ENCODE measurements around the gene ASB7.

The ASB7 gene

DNA sequence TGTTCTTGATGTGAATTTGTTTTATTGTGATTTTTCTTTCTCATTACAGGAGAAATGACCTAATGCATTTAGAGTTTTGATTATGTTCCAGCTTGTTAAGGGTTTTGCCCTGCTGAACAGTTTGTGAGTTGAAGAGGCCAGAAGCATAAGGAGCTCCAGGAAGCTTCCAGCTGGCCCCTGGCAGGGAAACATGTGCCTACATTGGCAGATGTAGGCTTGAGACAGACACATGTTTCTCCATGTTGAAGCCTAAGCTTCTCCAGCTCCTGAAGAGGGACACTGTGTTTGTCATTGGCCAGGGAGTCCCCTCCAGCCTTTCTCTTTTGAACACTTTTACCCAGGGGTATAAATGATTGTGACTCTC is 88.4 kb downstream of the ASB7 start:
- TF ChIP-seq POLR2AphosphoS5 (IDR thresholded peaks at IDR 0.05; ENCODE audit: low read depth, low read length) (no peak), SIN3A (IDR thresholded peaks at IDR 0.05; ENCODE audit: borderline replicate concordance, insufficient read depth, low read length) (no peak), TAF1 (IDR thresholded peaks at IDR 0.05; ENCODE audit: borderline replicate concordance, insufficient read depth, low read length) (no peak)
- TF ChIP-seq, protein P1, sequence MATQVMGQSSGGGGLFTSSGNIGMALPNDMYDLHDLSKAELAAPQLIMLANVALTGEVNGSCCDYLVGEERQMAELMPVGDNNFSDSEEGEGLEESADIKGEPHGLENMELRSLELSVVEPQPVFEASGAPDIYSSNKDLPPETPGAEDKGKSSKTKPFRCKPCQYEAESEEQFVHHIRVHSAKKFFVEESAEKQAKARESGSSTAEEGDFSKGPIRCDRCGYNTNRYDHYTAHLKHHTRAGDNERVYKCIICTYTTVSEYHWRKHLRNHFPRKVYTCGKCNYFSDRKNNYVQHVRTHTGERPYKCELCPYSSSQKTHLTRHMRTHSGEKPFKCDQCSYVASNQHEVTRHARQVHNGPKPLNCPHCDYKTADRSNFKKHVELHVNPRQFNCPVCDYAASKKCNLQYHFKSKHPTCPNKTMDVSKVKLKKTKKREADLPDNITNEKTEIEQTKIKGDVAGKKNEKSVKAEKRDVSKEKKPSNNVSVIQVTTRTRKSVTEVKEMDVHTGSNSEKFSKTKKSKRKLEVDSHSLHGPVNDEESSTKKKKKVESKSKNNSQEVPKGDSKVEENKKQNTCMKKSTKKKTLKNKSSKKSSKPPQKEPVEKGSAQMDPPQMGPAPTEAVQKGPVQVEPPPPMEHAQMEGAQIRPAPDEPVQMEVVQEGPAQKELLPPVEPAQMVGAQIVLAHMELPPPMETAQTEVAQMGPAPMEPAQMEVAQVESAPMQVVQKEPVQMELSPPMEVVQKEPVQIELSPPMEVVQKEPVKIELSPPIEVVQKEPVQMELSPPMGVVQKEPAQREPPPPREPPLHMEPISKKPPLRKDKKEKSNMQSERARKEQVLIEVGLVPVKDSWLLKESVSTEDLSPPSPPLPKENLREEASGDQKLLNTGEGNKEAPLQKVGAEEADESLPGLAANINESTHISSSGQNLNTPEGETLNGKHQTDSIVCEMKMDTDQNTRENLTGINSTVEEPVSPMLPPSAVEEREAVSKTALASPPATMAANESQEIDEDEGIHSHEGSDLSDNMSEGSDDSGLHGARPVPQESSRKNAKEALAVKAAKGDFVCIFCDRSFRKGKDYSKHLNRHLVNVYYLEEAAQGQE (IDR thresholded peaks at IDR 0.05; ENCODE audit: insufficient read depth in 1 of 2, low read depth in 2 of 2, low read length in 2 of 2), result no peak

DNA sequence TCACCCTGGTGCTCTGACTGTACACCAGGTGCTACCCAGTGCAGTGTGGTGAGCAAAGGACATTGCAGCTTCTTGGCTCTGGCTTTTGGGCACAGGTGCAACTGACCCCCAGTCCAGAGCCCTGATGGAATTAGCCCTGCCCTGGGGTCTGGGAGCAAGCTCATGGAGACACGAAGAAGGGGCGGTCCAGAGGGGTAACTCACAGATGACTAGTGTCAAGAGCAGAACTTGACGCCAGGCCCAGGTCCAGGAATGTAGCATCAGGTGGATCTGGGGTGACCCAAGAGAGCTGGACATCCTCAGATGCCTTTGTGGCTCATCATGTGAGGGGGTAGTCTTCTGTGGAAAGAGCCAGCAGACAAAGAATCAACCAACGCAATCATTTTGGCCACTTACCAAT is 88.9 kb downstream of the ASB7 start:
- TF ChIP-seq, protein P1 (IDR thresholded peaks at IDR 0.05; ENCODE audit: insufficient read depth in 1 of 2, low read depth in 2 of 2, low read length in 2 of 2), result no peak
- TF ChIP-seq TAF1 (IDR thresholded peaks at IDR 0.05; ENCODE audit: borderline replicate concordance, insufficient read depth, low read length), result no peak
- no peak for TF ChIP-seq POLR2AphosphoS5 (IDR thresholded peaks at IDR 0.05; ENCODE audit: low read depth, low read length)

- no peak for TF ChIP-seq SIN3A (IDR thresholded peaks at IDR 0.05; ENCODE audit: borderline replicate concordance, insufficient read depth, low read length)
- no peak for TF ChIP-seq TAF1 (IDR thresholded peaks at IDR 0.05; ENCODE audit: borderline replicate concordance, insufficient read depth, low read length)
- TF ChIP-seq FOXP2 (optimal IDR thresholded peaks at IDR 0.05; ENCODE audit: borderline replicate concordance, extremely low read depth, extremely low read length, insufficient read depth), result no peak
- TF ChIP-seq POLR2AphosphoS5 (IDR thresholded peaks at IDR 0.05; ENCODE audit: low read depth, low read length), result no peak
- TF ChIP-seq, protein P1 (IDR thresholded peaks at IDR 0.05; ENCODE audit: insufficient read depth in 1 of 2, low read depth in 2 of 2, low read length in 2 of 2), result no peak
Measured at GRCh38 chr15:100692246-100692645, 89.9 kb downstream of the ASB7 start.

DNA sequence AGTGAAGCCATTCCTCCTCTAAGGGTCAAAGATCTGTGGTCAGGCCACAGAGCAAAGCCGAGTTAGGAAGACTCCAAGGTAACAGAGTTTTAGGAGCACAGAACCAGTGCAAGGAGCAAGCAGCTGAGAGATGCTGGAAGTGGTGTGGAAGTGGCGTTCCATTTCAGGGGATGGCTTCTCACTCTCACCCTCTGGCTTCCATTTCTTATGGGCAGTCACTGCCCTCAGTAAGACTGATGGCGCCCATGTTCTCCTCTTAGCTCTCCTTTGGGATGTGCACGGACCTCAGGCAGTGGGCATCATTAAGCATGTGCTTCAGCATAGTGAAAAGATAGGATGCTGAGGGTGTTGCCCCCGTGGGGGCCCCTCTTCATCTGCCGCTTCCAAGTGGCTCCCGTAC is 90.3 kb downstream of the ASB7 start:
- TF ChIP-seq FOXP2 (optimal IDR thresholded peaks at IDR 0.05; ENCODE audit: borderline replicate concordance, extremely low read depth, extremely low read length, insufficient read depth) (no peak), SIN3A (IDR thresholded peaks at IDR 0.05; ENCODE audit: borderline replicate concordance, insufficient read depth, low read length) (no peak), POLR2AphosphoS5 (IDR thresholded peaks at IDR 0.05; ENCODE audit: low read depth, low read length) (no peak), TAF1 (IDR thresholded peaks at IDR 0.05; ENCODE audit: borderline replicate concordance, insufficient read depth, low read length) (no peak)
- TF ChIP-seq, protein P1 (IDR thresholded peaks at IDR 0.05; ENCODE audit: insufficient read depth in 1 of 2, low read depth in 2 of 2, low read length in 2 of 2), result no peak

DNA sequence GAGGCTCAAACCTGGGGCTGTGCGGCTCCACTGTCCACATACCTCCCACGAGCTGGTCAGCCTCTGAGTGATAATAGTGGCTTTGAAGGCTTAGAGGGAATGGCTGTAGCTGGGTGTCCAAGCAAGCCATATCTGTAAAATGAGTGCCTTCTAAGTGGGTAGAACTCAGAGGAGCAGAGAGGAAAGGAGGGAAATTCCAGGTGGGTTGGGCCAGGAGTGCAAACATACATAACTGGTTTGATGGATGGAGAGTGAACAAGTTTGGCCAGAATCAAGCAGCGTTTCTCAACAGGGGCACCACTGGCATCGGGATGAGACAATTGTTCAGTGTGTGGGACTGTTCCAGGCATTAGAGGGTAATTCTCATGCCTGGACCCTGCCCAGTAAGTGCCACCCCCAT is 91.1 kb downstream of the ASB7 start:
- no peak for TF ChIP-seq FOXP2 (optimal IDR thresholded peaks at IDR 0.05; ENCODE audit: borderline replicate concordance, extremely low read depth, extremely low read length, insufficient read depth)
